GM21528 (cell line): ENCODE data around the gene CROT.
A peak's percentile ranks its signal among the peaks of the same experiment; 100 is the strongest.
"Not testable (repeated sequence)": the region's sequence is repeated elsewhere in the genome, so short reads cannot be mapped to it uniquely, and the experiment has no call there.

Source experiments
- ATAC-seq: cut with Tn5 transposase; IDR thresholded peaks from one replicate; pipeline ENCODE4 v1.9.1; 2021; ENCODE audit warnings: mild to moderate bottlenecking, moderate library complexity; ENCODE audit not compliant: unreplicated experiment, low FRiP score

The CROT gene, protein sequence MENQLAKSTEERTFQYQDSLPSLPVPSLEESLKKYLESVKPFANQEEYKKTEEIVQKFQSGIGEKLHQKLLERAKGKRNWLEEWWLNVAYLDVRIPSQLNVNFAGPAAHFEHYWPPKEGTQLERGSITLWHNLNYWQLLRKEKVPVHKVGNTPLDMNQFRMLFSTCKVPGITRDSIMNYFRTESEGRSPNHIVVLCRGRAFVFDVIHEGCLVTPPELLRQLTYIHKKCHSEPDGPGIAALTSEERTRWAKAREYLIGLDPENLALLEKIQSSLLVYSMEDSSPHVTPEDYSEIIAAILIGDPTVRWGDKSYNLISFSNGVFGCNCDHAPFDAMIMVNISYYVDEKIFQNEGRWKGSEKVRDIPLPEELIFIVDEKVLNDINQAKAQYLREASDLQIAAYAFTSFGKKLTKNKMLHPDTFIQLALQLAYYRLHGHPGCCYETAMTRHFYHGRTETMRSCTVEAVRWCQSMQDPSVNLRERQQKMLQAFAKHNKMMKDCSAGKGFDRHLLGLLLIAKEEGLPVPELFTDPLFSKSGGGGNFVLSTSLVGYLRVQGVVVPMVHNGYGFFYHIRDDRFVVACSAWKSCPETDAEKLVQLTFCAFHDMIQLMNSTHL

DNA sequence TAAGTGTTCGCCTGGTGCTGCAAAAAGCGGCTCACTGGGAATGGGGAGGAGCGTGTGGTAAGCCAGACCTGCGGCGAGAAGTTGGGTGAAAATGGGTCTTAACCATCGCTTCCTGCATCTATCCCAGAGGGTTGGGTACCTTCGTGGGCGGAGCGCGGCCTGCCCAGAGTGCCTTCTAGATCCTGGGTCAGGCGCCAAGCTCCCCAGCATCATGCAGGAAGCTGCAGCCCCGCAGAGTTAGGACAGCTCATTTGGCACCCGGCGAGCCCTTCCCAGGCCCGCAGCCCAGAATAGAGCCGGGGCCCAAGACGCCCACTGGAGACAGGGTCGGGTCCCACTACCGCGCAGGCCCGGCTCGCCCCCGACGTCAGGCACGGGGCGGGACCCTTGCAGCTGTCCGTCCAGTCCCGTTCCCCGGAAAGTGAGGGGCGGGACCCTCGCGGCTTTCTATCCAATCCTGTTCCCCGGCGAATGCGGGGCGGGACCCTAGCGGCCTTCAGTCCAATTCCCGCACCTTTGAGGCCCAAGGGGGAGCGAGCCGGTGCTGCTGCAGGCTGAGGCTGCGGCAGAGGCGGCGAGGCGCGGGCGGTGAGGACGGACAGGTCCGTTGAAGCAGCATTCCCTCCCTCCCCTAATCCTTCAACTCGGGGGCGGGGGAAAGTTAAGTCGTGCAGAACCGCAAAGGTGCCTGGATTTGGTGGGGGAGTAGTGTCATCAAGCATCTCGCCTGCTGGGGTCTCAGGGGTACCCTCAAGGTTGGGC lies at the start of gene CROT:
TSS of gene CROT (plus strand) at position 499 of the 762 bp plus-strand sequence. CDS start 3,405 bp downstream, outside the sequence.
- peak; percentile 98 for ATAC-seq

DNA sequence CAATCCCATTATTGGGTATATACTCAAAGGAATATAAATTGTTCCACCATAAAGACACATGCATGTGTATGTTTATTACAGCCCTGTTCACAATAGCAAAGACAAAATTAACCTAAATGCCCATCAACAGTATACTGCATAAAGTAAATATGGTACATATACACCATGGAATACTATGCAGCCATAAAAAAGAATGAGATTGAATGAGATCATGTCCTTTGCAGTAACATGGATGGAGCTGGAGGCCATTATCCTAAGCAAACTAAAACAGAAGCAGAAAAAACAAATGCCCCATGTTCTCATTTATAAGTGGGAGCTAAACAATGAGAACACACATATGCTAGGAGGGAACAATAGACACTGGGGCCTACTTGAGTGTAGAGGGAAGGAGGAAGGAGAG lies 44.7 kb upstream of the CROT start:
- ATAC-seq = no peak

DNA sequence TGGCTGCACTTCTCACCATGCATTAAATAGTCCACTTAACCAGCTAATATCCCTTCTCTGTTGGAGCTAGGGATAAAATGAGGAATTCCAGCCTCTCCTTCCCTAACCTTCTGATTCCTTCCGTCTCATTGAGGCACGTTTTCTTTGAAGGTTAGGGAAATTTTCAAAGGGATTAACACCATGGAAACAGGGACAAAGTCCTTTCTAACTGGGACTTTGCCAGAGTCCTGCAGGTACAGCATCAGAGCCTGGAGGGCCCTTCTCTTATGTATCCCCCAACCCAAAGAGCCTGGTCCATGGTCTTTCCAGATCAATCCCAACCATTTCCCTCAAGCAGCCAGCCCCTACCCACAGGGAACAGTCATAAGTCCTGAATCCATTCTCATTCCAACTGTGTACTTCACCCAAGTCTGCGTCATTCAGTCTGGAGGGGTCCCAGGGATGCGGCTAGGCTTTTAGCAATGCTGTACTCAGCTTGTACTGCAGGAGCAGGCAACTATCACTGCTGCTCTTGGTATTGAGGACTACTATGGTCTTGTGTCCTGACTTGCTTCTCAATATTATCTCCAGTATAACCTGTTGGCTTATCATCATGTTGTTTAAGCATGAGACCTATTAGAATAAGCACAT lies 34.6 kb upstream of the CROT start:
- no peak for ATAC-seq

DNA sequence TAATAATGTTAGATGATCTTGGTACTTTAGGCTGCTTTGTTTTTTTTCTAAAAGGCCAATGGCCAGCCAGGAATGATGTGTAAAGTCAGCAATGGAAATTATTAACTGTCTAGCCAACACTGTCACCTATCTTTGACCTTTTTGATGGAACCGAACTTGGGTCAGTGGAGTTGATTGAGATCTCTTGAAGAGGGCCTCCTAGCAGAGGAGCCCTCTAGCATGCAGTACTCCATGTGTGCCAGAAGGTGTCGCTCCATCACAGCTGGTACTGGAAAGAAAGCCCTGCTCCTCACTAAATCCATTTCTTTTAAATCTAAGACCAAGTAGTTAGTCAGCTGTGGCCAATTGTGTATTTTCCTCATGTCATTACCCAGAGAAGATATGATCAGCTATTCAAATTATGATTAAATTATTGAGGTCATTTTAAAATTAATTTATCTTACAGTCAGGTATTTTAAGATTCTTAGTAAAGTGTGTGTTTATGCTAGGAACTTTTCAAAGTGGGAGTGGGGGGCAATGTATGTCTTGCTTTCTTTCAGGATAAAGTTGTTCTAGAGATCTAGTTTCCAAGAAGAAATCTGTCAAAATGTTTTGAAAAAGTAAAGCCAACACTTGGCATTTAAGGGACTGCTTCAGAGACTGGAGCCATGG lies 33.1 kb upstream of the CROT start:
- ATAC-seq = peak; percentile 75

DNA sequence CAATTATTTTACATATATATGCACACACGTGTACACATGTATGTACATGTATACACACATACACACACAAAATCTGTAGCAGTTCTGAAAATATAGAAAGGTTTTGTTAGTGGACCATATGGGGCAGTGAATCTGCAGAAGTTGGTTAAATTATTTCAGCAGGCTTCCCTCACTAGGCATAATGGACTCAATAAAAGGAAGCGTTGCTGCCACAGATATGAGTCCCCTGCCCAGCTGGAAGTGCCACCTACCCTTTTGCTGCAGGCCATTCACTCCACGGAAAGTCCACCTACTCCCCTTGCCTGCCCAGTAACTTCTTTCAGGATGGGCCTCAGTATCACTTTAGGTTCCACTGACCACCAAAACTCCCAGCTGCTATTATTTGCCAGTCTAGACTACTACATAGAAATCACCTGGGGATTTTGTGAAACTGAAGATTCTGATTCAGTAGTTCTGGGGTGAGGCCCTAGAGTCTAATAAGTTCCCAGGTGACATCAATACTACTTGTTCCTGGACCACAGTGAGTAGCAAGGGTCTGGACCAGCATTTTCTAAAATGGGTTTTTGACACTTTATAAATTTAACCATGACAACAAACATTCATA lies 29.3 kb upstream of the CROT start:
- ATAC-seq = peak; percentile 76

GRCh38 chr7:87316846-87317552 lies 28.5 kb upstream of the CROT start:
- no peak for ATAC-seq

- no peak for ATAC-seq
These were observed 27.7 kb upstream of the CROT start for GRCh38 chr7:87317691-87318245.

DNA sequence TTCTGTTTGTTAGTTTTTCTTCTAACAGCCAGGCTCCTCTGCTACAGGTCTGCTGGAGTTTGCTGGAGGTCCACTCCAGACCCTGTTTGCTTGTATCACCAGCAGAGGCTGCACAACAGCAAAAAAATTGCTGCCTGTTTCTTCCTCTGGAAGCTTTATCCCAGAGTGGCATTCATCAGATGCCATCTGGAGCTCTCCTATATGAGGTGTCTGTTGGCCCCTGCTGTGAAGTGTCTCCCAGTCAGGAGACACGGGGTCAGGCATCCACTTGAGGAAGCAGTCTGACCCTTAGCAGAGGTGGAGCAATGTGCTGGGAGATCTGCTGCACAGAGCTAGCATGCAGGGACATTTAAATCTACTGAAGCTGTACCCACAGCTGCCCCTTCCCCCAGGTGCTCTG lies 26.7 kb upstream of the CROT start:
- ATAC-seq = no peak

DNA sequence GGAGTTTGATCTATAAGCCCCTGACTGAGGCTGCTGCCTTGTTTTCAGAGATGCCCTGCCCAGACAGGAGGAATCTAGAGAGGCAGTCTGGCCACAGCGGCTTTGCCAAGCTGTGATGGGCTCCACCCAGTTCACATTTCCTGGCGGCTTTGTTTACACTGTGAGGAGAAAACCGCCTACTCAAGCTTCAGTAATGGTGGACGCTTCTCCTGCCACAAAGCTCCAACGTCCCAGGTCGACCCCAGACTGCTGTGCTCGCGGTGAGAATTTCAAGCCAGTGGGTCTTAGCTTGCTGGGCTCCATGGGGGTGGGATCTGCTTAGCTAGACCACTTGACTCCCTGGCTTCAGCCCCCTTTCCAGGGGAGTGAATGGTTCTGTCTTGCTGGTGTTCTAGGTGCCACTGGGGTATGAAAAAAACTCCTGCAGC lies 26.3 kb upstream of the CROT start:
- ATAC-seq = not testable (repeated sequence)

GRCh38 chr7:87322912-87323311 lies 22.6 kb upstream of the CROT start:
- no peak for ATAC-seq

DNA sequence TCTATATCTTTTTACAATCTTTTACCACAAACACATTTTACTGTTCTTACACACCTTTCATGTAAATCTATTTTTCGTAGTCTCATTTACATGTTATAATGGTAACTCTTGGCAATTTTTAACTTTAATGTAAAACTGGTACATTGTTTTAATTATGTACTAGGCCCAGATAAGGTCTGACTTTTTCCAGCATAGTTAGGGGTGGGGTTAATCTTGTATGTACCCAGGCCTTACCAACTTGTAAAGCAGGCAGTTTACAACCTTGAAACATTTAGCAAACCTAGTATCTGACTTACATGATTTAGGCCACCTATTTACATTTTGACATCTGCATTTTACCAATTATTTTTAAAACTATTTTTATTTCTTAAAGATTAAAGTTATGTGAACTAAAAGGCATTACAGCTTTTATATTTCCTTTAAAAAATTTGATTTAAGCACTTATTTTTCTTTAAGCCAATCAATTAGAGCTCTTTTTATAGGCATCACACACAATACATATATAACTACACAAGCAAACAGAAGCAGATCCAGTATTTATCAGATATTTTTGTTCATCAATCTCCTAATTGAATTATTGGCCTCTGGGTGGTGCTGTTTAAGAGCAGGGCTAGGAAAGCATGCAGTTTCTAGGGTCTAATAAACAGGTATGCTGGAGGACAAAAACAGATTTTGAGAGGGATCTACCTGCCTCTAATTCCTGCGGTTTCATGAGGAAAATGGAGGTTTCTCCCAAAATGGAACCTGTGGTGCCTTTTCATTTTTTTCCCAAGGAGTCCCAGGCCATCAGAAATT lies 19.7 kb upstream of the CROT start:
- ATAC-seq = no peak

GRCh38 chr7:87328281-87328680 lies 17.2 kb upstream of the CROT start:
- no peak for ATAC-seq

GRCh38 chr7:87330316-87330715 lies 15.1 kb upstream of the CROT start:
- no peak for ATAC-seq

DNA sequence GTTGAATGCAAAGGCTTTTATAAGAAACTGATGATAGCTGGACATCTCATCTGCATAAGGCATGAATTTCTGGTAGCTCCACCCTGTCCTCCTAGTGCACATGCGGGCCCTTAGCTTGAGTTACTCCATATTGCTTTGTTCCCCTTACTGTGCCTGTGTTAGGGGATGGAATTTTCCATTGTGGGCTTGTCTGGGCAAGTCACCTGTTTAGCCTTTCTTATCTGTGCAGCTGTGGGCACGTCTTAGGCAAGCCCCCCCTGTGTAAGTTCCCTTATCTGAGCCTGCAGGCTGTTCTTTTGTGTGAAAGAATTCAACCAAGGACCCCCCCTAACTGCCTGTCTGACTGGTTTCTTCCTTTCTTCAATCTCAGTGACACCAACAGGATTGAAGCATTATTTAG lies 14.5 kb upstream of the CROT start:
- ATAC-seq = no peak

GRCh38 chr7:87331687-87332252 lies 13.7 kb upstream of the CROT start:
- ATAC-seq = no peak

DNA sequence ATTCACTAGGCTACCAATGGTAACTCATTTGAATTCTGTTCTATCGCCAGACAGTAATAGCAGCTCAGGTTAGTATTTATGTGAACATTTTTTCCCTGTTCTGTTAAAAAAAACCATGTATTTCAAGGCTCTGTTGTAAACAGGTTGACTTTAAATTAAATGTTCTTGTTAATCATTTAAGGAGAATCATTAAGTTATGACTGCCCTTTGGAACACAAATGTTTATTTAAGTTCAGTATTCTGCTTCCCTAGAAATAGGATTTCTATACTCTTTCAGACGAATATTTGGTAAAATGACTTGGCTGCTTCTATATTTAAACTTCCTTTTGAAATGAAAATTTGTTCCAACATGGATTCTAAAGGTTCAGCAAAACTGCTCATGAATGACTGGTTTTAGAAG lies 13.1 kb upstream of the CROT start:
- ATAC-seq = no peak

DNA sequence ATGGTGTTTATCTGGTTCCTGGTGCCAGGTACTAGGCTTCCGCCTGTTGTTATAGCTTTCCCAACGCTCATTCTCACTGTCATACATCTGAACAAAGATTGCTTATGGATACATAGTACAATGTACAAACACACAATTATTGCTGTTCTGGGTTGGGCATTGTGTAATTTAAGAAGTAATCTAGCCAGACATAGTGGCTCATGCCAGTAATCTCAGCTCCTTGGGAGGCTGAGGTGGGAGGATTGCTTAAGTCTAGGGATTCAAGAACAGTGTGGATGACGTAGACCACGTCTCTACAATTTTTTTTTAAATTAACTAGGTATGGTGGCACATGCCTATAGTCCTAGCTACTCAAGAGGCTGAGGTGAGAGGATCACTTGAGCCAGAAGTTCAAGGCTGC lies 9.3 kb upstream of the CROT start:
- ATAC-seq = no peak

DNA sequence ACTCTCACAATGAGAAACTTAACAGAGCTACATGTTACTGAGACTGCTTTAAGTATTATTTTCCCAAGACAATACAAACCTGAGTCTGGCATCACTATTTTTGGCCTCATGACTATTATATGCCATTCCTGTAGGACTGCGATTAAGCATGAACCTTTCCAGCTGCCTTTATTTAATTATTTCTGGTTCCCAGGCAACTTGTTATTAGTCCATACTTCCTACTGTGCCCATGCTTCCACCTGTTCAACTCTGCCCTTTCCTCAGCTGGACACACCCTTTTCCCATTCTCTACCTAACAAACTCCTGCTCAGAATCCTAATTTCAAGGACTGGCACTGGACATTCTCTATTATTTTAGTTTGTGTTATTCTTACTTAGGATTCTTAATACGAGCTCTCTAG lies 8.1 kb upstream of the CROT start:
- no peak for ATAC-seq
